GM21526 (cell line): Measurements from ENCODE around the gene ATG4C.
"Not testable (repeated sequence)": the region's sequence is repeated elsewhere in the genome, so short reads cannot be mapped to it uniquely, and the experiment has no call there.

Experiments used
- ATAC-seq: cut with Tn5 transposase; IDR thresholded peaks from one replicate; pipeline ENCODE4 v1.9.1; 2021; ENCODE audit warnings: moderate library complexity; ENCODE audit not compliant: unreplicated experiment, low FRiP score

Gene ATG4C

GRCh38 chr1:62774006-62774405, 9.9 kb upstream of the ATG4C start:
- no peak for ATAC-seq

- ATAC-seq: no peak
Observed at GRCh38 chr1:62774971-62775595, 8.8 kb upstream of the ATG4C start.

GRCh38 chr1:62778208-62778607, 5.7 kb upstream of the ATG4C start:
- no peak for ATAC-seq

GRCh38 chr1:62781841-62782543, 1.9 kb upstream of the ATG4C start:
- ATAC-seq: no peak

- not testable (repeated sequence) for ATAC-seq
Observed at GRCh38 chr1:62782544-62783212, 1.3 kb upstream of the ATG4C start.

GRCh38 chr1:62784509-62785365, 805 bp downstream of the ATG4C start:
- ATAC-seq: peak; percentile 25

GRCh38 chr1:62790716-62791115, 6.8 kb downstream of the ATG4C start:
- no peak for ATAC-seq

- ATAC-seq: no peak
Observed at GRCh38 chr1:62794053-62794452, 10.1 kb downstream of the ATG4C start.

GRCh38 chr1:62796221-62796620, 12.3 kb downstream of the ATG4C start:
- ATAC-seq: no peak

- no peak for ATAC-seq
Observed at GRCh38 chr1:62799688-62800087, 15.8 kb downstream of the ATG4C start.

- peak; percentile 44 for ATAC-seq
Observed at GRCh38 chr1:62800281-62800680, 16.3 kb downstream of the ATG4C start.

- ATAC-seq: peak; percentile 99
Observed at GRCh38 chr1:62800825-62801306, 16.9 kb downstream of the ATG4C start.

- peak; percentile 46 for ATAC-seq
Observed at GRCh38 chr1:62809788-62810187, 25.9 kb downstream of the ATG4C start.

GRCh38 chr1:62810420-62811274, 26.7 kb downstream of the ATG4C start:
- ATAC-seq: peak; percentile 95

GRCh38 chr1:62823556-62823955, 39.6 kb downstream of the ATG4C start:
- ATAC-seq: no peak

GRCh38 chr1:62826901-62827300, 43.0 kb downstream of the ATG4C start:
- no peak for ATAC-seq

GRCh38 chr1:62827786-62828185, 43.9 kb downstream of the ATG4C start:
- ATAC-seq: not testable (repeated sequence)

- no peak for ATAC-seq
Observed at GRCh38 chr1:62832276-62832675, 48.3 kb downstream of the ATG4C start.

GRCh38 chr1:62833529-62833928, 49.6 kb downstream of the ATG4C start:
- no peak for ATAC-seq
